GDM1 (cell line): ENCODE results near the gene RNF20.
"Not testable (repeated sequence)": the region's sequence is repeated elsewhere in the genome, so short reads cannot be mapped to it uniquely, and the experiment has no call there.

ENCODE experiments used
- DNase-seq: peaks from one replicate; lab custom pipeline; 2025; lab: John Stamatoyannopoulos, UW

Gene RNF20

DNA sequence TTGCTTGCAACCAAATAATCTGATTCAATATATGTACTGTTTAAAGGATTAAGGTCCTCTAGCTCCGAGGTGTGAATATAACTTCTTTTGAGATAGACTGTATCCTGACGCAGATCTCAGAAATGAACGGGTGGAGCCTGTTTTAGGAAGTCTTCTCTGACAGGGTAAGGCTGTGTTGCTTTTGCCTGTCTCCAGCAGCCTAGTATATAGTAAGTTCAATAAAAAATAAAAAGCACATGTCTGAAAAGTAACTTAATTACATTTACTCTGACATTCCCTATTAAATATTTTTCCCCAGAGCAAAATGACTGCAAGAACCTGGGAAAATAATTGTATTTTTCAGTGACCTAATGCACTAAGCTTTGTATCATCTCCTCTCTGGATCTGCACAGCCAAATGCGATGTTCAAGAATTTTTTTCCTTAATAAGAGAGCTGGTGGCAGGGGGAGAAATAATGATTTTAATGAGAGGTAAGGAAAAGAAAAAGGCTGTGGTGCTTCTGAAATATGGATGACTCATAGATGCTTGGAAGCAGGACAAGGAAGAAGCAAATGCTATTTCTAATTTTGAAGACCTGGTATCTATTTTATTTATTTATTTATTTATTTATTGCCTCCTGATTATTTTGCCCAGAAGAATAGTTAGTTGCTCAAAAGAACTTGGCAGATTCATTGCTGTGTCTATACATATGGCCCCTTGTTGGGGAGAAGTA lies 53.8 kb downstream of the RNF20 start:
- no peak for DNase-seq

DNA sequence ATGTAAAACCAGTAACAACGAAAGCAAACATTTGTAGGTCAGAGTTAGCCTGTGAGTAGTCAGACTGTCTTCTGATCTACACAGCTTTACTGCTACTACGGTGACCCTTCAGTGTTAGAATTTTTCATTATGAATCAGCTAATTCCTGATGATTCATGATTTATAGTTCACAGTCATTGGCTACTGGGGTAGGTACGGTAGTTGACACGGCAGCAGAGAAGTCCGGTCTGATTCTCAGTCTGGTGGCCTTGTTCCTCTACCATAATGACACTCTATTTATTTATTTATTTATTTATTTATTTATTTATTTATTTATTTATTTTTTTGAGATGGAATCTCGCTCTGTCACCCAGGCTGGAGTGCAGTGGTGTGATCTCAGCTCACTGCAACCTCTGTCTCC lies 56.4 kb downstream of the RNF20 start:
- DNase-seq: not testable (repeated sequence)

GRCh38 chr9:101590901-101591300 lies 57.2 kb downstream of the RNF20 start:
- DNase-seq: no peak

GRCh38 chr9:101591787-101592446 lies 58.3 kb downstream of the RNF20 start:
- no peak for DNase-seq

GRCh38 chr9:101592788-101593187 lies 59.1 kb downstream of the RNF20 start:
- DNase-seq: no peak

DNA sequence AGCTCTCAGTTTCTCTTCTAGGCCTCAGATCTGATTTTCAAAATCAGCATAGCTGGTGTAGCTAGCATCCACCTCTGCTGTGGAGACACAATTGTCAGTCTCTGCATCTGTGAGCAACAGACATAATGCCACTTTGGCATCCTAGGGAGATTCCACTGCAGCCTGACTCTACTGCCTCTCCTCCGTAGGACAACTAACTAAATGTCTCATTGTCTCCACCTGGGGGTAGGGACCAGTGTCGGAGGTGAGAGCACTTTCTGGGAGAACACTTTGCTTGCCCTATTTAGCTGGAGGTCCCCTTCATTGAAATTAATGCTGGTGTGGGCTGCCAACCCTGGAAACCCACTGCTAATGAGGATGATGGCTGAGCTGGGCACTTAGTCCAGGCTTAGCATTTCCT lies 59.7 kb downstream of the RNF20 start:
- no peak for DNase-seq

DNA sequence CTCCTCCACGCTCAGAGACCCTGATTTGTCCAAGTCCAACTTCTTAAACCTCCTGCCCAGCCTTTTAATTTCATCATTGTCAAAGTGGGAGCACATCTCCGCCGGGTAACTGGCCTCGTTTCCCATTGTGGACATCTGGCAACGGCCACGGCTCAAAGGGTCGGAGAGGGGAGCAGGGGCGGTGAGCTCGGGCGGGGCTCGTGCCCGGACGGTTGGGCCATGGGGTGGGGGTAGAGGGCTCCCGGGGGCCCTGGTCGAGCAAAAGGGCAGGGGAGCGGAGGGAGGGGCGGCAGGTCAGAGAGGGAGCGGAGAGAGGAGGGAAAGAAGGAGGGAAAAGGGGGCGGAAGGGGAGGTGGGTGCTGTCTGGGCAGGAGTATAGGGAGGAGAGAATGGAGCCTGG lies 61.1 kb downstream of the RNF20 start, which contains the start of gene PPP3R2:
Gene PPP3R2 (minus strand): TSS at position 174 of the 400 bp plus-strand sequence. CDS start 48 bp downstream, at position 126.
- no peak for DNase-seq

GRCh38 chr9:101601904-101602765 lies 68.5 kb downstream of the RNF20 start:
- no peak for DNase-seq

- no peak for DNase-seq
Measured at GRCh38 chr9:101604296-101604695, 70.6 kb downstream of the RNF20 start.

- DNase-seq: no peak
Measured at GRCh38 chr9:101605547-101605946, 71.9 kb downstream of the RNF20 start.
